GM12874 (cell line): Measurements from ENCODE around the gene EHBP1.

Experiments
- TF ChIP-seq, protein P1 (sequence below): IDR thresholded peaks from 2 replicates; pipeline ENCODE4 v1.5.1; 2011; ENCODE audit warnings: low read depth, mild to moderate bottlenecking, control low read depth, low read length, moderate library complexity; ENCODE audit not compliant: insufficient read depth

EHBP1 gene

DNA sequence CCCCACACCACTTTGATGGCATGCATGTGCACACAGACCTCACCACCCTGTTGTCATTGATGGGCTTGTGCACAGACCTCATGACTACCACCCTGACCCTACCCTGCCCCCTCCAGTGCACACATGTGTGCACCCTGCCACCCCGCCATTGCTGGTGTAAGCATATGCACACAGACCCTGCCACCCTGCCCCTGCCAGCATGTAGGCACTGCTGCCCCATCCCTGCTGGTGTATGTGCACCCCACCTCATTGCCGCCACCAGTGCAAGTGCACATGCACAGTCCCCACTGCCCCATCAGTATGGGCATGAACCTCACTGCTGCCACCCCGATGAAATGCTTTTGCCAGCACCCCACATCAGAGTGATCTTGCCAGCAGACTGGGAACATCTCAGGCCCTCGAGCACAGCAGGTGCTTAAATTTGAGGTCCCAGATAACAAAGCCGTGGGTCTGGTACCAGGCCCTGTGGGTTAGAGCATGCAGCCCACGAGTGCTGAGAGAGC is 169.4 kb downstream of the EHBP1 start:
- TF ChIP-seq, protein P1, sequence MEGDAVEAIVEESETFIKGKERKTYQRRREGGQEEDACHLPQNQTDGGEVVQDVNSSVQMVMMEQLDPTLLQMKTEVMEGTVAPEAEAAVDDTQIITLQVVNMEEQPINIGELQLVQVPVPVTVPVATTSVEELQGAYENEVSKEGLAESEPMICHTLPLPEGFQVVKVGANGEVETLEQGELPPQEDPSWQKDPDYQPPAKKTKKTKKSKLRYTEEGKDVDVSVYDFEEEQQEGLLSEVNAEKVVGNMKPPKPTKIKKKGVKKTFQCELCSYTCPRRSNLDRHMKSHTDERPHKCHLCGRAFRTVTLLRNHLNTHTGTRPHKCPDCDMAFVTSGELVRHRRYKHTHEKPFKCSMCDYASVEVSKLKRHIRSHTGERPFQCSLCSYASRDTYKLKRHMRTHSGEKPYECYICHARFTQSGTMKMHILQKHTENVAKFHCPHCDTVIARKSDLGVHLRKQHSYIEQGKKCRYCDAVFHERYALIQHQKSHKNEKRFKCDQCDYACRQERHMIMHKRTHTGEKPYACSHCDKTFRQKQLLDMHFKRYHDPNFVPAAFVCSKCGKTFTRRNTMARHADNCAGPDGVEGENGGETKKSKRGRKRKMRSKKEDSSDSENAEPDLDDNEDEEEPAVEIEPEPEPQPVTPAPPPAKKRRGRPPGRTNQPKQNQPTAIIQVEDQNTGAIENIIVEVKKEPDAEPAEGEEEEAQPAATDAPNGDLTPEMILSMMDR: no peak

GRCh38 chr2:62881162-62881795 is 175.8 kb downstream of the EHBP1 start:
- TF ChIP-seq, protein P1: no peak

DNA sequence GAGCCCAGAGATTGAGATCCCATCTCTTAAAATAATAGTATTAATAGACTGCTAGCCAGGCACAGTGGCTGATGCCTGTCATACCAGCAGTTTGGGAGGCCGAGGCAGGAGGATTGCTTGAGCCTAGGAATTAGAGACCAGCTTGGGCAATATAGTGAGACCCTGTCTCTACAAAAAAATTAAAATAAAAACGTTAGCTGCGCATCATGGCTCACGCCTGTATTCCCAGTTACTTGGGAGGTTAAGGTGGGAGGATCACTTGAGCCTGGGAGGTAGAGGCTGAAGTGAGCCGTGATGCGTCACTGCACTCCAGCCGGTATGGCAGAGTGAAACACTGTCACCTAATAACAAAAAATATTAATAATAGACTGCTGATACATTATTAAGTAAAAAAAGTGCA is 178.1 kb downstream of the EHBP1 start:
- TF ChIP-seq, protein P1: no peak

DNA sequence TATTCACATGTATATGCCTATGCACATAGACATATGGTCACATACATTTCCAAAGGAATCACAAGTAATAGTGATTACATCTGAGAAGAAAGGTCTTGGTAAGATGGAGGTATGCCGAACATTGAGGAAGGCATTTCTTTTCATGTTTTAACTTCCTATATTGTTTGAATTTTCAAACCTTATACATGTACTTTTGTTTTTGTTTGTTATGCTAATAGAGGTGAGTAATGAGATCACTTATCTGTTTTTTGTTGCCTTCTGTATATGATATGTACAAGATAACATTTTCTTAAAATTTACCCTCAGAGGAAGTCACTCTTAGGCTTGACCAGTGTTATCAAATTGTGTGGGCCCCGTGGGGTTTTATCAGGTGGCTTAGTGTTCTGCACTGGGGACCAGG is 178.6 kb downstream of the EHBP1 start:
- TF ChIP-seq, protein P1: no peak

GRCh38 chr2:62884514-62884913 is 179.0 kb downstream of the EHBP1 start:
- TF ChIP-seq, protein P1: no peak

GRCh38 chr2:62894966-62895631 is 189.6 kb downstream of the EHBP1 start:
- TF ChIP-seq, protein P1: no peak

GRCh38 chr2:62895632-62896009 is 190.1 kb downstream of the EHBP1 start:
- TF ChIP-seq, protein P1: no peak
